ENCODE results near the gene MICAL1.

The MICAL1 gene

DNA sequence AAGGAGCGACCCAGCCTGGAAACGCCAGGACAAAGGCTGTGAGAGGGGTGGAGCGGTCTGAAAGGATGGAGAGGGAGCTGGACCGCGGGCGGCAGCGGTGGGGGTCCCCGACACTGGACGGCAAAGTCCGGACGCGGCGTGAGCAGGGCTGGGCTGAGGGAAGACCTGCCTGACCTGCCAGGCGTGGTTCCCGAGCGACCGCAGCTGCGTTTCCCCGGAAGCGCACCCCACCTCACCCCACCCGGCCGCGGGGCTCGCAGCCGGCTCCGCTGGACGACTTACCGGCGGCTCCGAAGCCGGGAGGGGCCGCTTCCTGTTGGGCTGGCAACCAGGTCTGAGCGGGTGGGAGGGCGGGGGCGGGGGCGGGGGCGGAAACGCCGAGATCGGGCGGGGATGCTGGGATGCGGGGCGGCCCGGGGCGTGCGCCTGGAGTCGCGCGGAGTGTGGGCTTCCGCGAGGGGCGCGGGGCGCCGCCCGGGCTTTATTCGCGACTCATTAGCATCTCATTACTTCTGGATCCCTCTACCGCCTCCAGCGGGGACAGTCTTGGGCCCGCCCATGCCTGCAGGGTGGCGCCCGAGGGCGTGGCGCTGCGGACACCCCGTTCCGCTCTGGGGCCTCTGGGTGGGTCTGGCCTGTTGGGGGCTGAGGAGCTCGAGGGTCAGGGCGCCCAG, at the start of gene MICAL1:
Gene MICAL1, minus strand, starts transcription at position 336 of the 674 bp plus-strand sequence. CDS start 1,576 bp downstream, outside the sequence.
- DNase-seq: peak; percentile 26

- no peak for DNase-seq
Observed at GRCh38 chr6:109503327-109504224, 48.0 kb upstream of the MICAL1 start.

DNA sequence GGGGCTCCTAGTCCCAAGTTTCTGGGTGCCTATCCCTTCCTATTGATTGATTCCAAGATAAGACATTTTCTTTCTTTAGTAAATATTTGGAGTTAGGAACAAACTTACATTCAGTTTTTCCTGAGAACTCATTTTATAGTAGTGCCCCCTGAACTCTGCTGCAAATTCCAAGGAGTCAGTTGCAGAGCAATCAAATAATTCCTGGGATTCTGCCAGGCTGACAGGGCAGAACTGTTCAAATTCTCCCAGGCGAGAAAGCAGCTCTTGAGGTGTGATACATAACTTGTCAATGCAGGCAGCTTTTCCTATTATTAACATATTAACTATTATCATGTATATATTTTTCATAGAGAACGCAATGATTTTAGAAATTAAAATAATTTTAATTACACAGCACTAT, 43.4 kb upstream of the MICAL1 start:
- DNase-seq: peak; percentile 64

DNA sequence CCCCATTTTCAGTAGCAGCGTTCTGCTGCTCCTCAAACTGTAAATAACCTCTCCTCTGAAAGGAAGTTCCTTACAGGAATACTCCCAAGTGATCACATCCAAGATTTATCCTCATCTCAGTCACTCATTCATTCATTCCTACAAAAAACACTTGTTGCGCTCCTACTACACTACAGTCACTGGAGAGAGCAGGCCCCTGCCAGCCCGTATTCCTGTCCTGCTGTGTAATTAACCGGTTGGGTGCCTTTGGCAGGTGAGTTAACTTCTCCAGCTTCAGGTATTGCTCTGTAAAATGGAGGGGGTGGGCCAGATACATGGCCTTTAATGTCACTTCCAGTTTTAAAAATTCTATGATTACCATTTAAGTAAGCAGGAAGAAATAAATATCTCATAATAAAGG, 42.5 kb upstream of the MICAL1 start:
- DNase-seq: no peak

- DNase-seq: no peak
Observed at GRCh38 chr6:109496036-109496772, 40.6 kb upstream of the MICAL1 start.

DNA sequence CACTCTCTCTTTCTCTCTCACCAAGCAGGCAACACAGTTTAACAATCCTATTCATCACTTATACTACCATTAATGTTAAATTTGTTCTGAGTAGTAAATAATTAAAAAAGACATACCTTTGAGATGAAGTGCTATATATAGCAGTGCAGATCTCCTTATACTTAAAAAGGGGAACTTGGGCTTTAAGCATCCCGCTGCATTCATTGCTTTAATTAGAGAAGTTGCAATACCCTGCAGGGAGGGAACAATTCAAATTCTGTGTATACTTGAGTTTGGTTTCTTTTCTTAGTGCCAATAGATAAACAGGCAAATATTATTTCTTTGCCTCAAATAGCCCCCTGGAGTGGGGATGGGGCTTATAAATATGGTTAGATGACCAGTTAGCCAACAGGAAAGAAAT, 38.3 kb upstream of the MICAL1 start:
- DNase-seq: no peak

- DNase-seq: peak; percentile 22
Observed at GRCh38 chr6:109491207-109491938, 35.8 kb upstream of the MICAL1 start.

DNA sequence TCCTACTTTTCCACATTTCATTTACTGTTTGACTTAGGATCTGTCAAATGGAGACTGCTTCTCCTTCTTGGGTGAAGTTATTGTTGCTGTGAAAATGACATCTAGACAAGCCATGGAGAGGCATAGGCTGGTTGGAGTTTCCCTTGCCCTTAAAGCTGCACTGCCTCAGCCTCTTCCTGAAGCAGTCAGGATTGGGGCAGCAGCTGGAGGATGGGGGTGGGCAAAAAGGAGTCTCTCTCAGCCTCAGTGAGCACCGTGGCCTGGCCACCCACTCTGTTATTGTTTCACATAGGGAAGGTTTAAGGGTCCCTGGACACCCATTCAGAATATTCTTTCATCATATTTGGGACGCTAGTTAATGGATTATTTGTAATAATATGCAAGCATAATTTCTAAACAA, 35.1 kb upstream of the MICAL1 start:
- DNase-seq: no peak

GRCh38 chr6:109488001-109488400, 32.4 kb upstream of the MICAL1 start:
- no peak for DNase-seq

- no peak for DNase-seq
Observed at GRCh38 chr6:109486068-109486467, 30.5 kb upstream of the MICAL1 start.

- DNase-seq: no peak
Observed at GRCh38 chr6:109485266-109485935, 29.8 kb upstream of the MICAL1 start.

DNA sequence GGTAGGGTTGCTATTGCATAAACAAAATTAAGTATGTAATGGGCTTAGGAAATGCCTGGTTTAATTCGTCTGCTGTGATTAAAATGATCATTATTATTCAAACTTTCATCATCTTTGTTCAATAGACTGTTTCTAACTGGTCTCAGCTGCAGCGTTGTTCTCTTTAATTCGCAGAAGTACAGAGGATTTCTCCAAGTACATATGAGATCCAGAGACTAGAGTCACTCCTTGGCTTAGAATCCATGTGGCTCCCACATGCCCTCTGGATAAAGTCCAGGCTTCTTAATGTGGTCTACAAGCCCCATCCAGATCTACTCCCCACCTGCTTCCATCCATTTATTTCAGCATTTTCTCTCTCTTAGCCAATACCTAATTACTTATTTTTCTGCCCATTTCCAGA, 28.6 kb upstream of the MICAL1 start:
- DNase-seq: no peak

- no peak for DNase-seq
Observed at GRCh38 chr6:109483735-109484057, 28.1 kb upstream of the MICAL1 start.

GRCh38 chr6:109482905-109483734, 27.5 kb upstream of the MICAL1 start, which contains the start of gene ZBTB24:
ZBTB24 (minus strand) TSS chr6:109483219; CDS start chr6:109482026, 1,193 bp downstream.
- peak; percentile 74 for DNase-seq

GRCh38 chr6:109480993-109481480, 25.5 kb upstream of the MICAL1 start:
- DNase-seq: no peak

DNA sequence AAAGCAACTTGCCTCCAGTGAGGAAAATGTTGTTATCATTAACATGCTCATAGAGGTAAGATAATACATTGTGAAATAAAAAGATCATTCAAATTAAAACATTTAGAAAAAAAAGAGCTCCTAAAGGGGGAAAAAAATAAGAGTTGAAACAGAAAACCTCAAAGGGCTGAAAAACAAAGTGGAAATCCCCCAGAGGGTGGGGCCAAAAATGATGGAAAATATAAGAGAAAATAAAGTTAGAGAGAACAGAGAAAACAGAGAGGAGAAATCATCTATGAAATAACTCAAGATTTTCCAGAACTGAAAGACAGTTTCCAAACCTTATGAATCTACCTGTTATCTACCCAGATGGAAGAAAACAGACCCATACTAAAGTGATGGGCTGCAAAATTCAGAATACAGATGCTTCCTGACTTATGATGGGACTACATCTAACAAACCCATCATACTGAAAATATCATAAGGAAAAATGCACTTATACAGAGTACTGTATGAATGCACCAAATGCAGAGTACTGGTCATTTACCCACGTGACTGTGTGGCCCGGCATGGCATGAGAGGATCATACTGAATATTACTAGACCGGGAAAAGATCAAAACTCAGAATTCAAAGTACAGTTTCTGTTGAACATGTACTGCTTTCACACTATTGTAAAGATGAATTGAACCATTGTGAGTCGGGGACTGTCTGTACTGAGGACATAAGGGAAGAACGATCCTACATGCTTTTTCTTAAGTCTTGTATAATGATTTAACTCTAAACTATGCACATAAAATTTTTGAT, 23.5 kb upstream of the MICAL1 start:
- no peak for DNase-seq

GRCh38 chr6:109478222-109478805, 22.7 kb upstream of the MICAL1 start:
- DNase-seq: no peak

DNA sequence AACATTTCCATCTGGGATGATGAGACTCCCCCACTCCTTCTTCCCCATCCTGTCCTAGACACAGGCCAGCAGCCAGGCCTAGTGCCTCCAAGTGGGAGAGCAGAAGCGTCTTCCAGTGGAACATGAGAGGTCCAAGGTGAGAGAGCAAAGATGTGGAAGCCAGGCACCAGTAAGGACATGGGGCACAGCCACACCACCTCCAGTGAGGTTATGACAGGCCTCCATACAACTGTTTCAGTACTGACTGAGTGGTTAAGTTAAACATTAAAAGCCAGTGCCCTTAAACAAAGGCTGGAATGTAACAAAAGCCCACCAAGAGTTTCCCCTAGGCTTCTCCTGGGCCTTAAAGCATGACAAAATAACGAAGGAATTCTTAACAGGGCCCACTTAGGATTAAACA, 22.2 kb upstream of the MICAL1 start:
- peak; percentile 27 for DNase-seq

- no peak for DNase-seq
Observed at GRCh38 chr6:109477184-109477583, 21.6 kb upstream of the MICAL1 start.

DNA sequence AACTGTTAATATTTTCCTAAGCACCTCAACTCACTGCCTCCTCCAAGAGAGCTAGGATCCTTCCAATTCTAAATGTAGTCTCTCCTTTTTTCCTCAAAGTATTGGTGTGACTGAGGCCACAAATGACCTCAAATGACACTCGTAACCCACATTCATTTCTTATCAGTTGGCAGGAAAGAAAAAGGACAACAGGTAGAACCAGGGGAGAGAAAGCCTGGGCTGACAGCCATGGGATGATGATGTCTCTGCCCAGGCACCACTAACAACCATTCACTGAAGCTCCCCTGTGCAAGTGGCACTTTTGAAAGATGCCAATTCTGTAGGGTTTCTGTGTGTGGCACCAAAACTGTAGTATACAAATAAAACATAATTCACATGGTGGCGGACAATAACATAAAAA, 20.1 kb upstream of the MICAL1 start:
- DNase-seq: no peak
